HG02623 (cell line): ENCODE results near the gene RAD51B.
"Not testable (repeated sequence)": the region's sequence is repeated elsewhere in the genome, so short reads cannot be mapped to it uniquely, and the experiment has no call there.

Experiments
- ATAC-seq: cut with Tn5 transposase; IDR thresholded peaks from one replicate; pipeline ENCODE4 v1.9.1; 2021; ENCODE audit warnings: moderate library complexity; ENCODE audit not compliant: unreplicated experiment

Gene RAD51B

DNA sequence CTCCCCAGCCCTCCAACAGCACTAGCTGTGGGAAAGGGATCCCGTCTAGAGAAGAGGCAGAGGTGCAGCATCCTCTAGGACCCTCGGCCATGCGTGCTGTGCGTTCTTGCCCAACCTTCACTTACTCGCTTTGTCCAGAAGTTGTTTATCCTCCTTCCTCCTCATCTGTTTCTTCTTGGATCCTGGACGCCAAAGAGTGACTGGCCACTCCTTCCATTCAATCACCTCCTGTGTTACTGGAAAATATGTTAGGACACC lies 832.8 kb downstream of the RAD51B start:
- no peak for ATAC-seq

DNA sequence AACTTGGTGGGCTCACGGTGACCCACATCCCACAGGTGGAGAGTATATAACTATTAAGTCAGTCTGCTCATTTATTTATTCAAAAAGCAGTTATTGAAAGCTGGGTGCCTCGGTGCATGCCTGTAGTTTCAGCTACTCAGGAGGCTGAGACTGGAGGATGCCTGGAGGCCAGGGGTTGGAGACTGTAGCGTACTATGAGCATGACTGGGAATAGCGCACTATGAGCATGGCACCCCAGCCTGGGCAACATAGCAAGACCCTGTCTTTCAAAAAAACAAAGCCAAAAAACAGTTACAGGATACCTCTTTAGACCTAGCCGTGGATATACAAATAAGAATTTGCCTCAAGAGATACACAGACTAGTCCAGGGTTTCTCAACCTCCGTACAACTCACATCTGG lies 833.5 kb downstream of the RAD51B start:
- no peak for ATAC-seq

DNA sequence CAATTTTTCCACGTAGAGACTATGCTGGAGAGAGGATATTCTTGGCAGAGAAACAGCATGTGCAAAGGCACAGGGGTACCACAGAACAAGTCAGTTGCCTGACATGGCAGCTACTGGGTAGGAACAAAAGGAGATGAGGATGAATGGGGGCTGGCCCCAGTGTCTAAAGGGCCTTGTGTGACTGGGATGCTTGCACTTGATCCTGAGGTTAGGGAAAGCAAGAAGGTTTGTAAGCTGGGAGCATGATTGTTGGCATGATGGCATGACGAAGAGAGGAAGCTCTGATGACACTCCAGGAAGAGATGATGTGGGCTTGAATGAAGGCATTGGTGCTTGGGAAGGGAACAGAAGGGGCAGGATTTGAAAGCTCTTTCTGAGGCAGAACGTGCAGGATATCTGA lies 834.2 kb downstream of the RAD51B start:
- ATAC-seq: no peak

DNA sequence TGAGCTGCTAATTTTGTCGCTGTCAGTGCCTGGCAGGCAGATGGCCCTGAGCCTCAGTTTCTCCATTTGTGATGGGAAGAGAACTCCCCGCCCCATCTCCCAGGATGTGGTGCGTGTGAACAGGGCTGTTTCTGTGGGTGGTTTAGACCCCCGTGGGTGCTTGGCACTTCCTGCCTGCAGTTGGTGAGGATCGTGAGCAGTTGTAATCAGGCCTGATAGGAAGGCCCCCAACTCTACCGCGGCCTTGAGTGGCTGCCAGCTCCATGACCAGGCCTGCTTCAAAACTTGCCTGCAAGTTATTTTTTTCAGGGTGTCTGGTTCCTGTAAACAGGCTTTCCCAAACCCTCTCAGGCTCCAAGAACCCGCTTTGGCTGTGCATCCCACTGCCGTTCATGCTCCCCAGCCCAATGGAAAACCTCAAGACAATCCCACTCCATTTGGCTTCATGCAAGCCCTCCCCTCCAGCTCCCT lies 834.9 kb downstream of the RAD51B start:
- ATAC-seq: no peak

DNA sequence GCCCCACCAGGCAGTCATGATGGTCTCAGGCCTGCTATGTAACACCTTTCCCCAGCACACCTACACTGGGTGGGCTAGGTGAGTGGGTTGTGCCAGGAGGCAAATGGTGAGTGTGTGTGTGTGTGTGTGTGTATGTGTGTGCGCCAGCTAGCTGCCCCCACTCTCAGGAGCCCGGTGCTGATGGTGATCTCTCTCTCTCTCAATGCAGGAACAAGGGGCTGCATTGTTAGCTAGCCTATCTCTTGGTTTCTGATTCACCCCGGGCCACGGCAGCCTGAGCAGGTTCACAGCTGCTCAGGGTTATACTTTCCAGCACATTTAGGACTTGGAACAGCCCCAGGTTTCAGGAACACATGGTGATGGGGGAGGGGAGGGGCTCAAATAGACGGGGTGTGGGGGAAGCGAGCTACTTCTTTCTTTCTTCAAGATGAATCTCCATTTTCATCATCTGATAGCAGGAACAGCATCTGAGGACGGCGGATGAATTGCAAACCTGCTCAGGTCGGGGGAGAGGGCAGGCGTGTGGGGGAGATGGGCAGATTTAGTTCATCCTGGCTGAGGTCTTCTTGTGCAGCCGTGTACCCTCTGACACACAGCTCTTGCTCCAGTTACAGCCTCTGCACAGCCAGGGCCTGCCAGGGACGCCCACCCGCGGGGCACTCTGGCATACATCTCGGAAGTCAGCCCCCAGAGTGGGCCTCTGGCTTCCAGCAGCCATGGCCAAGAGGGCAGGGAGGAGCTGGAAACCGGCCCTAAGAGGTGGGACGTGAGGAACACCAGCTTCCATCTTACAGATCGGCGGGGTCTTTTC lies 835.6 kb downstream of the RAD51B start:
- no peak for ATAC-seq

DNA sequence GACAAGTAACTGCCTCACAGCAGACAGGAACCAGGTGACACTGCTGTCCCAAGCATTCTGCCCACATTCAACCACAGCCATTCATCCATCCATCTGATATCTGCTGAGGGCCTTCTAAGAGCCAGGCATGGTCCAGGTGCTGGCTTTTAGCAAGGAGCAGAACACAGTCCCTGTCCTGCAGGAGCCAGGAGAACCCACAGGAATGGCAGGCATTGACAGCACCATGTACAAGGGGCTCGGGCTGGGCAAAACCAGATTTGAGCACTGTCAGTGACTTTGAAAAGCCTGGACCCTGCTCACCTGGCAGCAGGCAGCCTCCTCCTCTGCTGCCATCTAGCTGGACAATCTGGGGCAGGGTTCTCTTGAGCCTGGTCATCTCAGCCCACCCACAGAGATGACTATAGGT lies 836.3 kb downstream of the RAD51B start:
- ATAC-seq: no peak

DNA sequence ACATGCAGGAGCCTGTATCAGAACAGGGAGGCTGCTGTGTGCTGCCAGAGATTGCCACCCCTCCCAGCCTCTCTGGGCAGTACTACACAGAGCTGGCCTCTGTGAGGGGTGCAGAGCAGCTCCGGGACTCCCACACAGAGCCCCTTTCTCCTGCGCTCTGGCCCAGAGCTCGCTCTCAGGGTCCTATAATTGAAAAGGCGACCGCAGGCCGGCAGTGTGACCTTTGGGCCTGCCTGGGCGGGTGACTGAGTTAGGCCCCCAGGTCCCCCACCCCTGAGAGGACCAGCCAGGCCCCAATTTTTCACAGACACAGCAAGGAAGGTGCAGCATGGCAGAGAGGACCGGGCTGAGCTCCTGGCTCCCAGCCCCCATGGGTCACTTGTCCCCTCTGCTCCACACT lies 836.9 kb downstream of the RAD51B start:
- ATAC-seq: no peak

DNA sequence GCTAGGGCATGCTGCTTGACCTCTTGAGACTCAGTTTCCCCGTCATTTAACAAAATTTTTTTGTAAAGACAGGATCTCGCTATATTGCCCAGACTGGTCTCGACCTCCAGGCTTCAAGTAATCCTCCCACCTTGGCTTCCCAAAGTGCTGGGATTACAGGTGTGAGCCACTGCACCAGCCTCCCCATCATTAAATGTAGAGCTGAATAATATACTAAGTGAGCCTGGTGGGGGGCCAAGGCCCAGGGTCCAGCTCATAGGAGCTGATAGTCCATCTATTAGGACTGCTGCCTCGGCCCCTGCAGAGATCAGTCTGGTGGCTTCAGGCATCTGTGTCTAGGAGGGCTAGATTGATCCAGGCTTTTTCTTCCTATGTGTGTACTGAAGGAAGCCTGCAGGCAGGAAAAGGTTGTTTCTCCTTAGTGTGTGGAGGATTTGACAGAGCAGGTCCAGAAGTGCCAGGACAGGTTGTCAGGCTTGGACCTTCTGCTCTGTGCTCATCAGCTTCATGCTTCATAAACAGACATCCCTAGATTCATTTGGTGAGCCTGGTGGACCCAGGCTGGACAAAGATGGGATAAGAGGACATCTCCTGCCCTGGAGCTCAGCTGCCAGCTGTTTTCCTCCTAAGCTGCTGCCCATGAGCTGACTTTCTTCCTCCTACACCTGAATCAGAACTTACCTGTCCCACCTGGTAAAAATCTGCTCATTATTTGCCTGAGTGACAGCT lies 837.9 kb downstream of the RAD51B start:
- ATAC-seq: no peak

DNA sequence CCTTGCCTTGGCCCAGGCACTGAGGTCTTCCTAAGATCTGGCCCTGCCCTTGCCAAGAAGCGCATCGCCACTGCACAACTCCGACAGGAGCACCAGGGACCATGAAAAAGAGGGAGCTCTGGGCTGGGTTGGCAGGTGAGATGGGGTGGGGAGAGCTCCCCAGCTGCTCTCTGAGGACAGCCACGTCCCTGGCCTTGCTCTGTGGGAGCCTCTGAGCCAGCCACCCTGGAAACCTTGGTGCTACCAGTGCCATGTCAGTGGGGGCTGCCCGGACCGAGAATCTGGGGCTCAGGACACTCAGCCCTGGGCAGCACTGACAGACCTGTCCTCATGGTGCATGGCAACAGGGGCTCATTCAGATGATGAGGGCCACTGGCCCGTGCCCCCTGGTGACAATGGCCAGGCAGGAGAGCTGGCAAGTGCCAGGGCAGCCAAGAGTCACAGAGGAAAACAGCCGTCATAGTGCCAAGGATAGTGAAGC lies 838.5 kb downstream of the RAD51B start:
- no peak for ATAC-seq

DNA sequence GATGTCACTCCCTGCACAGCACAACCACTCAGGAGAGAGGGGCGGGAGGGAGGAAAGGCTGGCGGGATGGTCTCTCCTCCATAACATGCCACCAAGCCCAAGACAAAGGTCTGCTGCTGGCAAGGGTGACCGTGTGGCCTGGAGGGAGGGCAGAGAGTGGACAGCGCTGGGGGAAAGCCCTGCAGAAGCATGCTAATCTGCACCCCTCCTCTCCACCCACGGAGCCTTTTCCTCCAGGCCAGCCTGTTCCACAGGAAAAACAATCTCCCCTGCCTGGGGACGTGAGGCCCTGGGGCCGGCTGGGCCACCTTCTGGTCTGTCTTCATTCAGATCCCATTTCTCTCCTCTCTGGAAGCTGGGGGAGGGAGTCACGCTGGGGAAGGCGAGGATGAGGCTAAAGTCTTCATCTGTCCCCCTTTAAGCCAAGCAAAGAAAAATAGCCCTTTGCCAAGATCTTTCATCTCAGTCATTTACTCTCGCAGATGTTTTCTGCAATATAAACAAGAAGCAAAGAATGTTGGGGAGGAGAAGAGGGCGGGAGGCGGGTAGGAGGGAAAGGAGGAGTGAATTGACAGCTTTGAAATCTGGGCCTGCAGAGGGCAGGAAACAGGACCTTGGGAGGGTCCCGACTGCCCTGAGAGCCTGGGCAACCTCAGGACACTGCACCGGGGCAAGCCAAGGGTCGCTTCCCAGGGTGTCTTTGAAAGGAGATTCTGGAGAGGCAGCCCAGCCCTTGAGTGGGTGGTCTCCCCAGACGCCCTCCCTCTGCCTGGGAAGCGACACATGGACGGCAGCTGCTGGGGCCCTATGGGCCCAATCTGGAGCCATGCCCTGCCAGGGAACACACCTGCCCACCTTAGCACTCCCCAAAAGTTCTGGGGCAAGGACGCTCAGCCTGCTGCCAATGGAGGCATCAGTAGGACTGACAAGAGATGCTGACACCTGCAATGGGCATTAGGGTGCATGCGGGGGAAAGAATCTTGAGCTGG lies 839.7 kb downstream of the RAD51B start:
- ATAC-seq: no peak

DNA sequence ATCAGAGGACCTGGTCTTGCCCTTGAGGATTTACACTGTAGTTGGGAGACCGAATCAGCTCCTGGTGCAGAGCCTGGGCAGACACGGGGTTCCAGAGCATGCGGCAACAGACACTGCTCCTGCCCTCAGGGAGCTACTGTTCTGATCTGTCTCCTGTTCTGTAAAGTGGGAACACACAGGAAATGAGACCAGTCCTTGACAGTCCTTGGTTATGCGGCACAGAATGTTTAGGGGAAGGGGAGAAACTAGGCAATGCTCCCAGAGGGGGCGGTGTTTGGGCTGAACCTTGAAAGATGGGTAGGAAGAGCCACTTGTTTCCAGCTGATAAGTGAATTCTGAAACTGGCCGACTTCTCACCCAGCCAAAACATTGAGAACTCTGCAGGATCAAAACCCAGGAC lies 840.9 kb downstream of the RAD51B start:
- ATAC-seq: no peak

DNA sequence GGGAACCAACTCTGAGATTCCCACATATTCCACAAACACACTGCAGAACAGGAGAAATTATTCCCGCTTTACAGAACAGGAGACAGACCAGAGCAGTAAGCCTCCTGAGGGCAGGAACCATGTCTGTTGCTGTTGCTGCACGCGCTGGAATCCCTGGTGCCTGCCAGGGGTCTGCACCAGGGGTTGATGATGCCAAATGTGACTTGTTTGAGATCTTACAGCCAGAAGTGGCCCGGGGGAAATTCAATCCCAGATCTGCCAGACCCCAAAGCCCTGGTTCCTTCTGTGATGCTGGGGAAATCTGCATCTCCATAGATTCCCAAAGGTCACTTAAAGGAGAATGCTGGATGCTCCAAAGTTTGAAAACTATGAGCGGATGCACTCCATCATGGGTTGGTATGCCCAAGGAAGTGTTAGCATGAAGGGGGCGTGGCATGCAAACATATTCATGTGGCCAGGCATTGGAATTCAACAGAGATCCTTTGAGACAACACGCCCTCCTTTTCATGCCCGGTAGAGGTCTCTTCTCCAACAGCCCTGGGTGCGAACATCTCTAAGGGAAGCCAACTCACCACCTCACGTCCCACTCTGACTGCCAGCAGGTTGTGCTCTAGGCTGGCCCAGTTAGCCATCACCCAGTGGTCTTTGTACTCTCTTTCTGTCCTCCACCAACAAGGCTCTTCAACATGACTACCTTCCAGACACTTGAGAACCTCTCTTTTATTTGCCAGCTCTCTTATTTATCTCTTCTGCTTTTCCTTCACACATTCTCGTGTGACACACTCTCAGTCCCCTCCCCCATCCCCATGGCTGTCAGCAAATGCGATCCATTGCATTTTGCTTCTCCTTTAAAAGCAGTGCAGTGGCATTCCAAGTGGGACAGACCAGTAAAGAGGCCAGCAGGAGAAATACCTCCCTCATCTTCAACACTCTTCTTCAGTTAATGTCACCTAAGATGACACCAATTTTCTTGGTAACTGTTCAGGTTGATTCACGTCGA lies 841.9 kb downstream of the RAD51B start:
- no peak for ATAC-seq

DNA sequence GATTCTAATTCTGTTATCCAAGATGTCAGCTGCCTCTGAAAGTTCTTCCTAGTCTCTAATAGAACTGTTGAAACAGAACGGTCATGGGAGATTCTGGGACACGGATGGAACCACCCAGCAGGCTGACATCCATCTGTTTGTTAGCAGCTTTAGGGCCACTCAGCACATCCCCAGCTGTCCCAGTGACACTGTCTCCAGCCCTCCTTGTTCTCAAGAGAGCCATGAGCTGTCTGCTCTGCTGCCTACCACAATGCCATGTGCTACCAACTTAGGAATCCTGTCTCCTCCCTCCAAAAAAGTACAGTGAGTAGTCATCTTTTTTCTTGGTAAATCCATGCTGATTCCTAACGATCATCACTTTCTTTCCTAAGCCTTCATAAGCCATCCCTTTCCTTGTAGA lies 842.8 kb downstream of the RAD51B start:
- ATAC-seq: no peak

DNA sequence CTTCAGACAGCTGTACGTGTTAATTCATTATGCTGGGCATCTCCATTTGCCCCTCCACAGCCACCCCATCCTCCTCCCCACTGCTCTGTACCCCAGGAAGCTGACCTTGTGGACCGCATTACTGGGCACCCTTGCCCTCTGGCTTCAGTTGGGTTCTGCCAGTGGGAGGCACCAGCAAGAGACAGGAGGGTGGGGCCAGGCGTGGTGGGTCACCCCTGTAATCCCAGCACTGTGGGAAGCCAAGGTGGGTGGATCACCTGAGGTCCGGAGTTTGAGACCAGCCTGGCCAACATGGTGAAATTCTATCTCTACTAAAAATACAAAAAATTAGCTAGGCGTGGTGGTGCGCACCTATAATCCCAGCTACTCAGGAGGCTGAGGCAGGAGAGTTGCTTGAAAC lies 843.2 kb downstream of the RAD51B start:
- ATAC-seq: not testable (repeated sequence)

DNA sequence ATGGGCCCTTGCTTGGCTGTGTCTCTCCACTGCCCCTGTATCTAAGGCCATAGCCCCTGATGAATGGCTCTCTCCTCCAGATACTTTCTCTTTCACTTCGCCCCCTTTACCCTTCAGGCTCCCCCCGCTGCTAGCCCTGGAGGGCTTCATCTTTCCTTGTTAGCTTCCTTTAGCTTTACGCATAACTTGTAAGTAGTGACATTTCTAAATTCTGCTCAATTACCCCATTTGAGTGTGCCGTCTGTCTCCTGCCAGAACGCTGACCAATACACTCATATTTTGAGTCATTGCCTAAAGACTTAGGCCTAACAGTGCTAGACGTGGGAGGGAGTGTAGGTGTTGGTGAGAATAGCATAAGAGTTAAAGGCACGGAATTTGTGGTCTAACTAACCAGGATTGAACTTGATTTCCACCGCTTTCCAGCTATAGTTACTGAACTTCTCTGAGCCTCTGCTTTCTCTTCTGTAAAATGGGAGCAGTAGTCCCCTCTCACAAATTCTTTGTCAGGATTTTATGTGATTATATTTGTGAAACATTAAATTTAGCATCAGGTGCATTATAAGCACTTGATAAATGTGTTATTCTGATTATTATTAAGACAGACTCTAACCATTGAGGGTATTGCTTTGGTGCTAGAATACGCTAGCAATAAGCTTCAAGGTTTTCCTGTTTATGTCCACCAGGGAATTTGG lies 844.0 kb downstream of the RAD51B start:
- peak; percentile 80 for ATAC-seq

DNA sequence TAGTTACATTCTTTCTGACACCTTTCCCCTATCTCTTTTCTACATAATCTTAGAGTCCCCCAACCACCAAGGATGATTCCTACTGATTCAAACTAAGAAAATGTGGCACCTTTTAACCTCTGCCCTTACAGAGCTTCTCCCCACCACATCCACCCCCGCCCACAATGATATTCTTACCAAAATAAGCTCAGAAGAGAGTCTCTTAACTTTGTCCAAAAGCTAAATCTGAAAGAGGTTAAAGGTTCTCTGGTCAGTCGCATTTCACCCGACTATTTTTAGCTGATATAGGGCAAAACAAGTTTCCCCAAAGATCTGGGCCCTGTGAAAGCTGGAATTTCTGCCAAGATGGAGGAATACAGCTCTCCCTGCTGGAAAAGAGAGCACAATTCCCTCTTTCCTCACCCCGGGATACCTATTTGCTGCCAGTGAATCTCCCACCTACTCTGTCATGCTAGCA lies 844.7 kb downstream of the RAD51B start:
- ATAC-seq: no peak

DNA sequence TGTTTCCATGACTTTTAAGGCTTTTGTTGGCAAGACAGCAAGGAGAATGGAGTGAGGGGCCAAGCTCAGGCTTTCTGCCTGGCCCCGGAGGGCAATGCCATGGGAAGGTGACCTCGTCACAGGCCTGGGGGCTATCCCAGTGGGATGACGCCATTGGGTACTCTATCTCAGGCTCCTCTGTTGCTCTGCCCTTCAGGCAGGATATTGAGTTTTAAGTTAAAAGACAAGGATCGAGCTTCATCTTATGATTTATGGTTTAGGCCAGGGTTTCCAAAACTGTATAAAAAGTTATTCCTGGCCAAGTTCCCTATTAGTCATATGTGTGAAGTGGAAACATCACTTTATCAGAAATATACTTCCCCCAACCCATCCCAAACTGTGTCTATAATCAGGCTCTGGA lies 845.6 kb downstream of the RAD51B start:
- no peak for ATAC-seq

DNA sequence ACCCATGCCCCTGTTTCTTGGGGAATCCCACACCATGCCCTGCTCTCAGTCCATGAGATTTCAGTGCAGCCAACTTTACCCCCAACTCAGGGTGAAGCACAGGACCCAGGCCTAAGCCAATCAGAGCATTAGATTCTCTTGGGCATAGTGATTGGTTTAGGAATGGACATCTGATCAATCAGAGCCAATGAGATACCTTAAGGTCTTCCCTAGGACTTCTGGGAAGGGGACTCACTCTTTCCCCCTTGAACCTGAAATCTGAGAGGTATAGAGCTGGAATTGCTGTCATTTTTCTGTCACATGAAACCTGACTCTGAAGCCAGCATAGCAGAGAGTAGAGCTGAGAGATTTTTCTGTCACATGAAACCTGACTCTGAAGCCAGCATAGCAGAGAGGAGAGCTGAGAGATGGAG lies 846.2 kb downstream of the RAD51B start:
- no peak for ATAC-seq

DNA sequence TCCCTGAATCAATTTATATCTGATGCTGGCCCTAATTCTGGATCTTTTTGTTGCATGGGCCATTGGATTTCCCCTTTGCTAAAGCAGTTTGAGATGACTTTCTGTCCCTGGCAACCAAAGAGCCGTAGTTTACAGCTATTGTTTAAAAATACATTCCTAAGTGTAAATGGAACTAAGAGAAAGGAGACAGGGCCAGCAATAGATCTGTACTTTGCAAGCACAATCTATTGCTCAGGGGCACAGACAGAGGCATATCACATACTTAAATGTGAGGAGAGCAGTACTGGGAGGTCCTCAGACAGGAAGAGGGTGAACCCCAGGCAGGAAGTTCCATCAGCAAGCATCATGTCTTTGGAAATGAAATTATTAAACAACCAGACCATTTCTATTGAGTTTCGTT lies 846.7 kb downstream of the RAD51B start:
- ATAC-seq: no peak
